ENCODE measurements around the gene FLT3.
A peak's percentile ranks its signal among the peaks of the same experiment; 100 is the strongest.

Gene FLT3

GRCh38 chr13:28002886-28003698 lies 97.3 kb downstream of the FLT3 start:
- Histone ChIP-seq H3K27me3 (ENCODE audit: insufficient read depth, low read depth, severe bottlenecking) (peaks cover 40% of the 10 kb centered on the region), H3K4me3 (ENCODE audit: low read depth, low read length) (no peak overlapping the region), H3K27ac (no peak overlapping the region), H3K36me3 (no peaks in the 10 kb centered on the region), H3K9me3 (ENCODE audit: severe bottlenecking) (no peaks in the 10 kb centered on the region)
- no peak for DNase-seq
- TF ChIP-seq CTCF (IDR thresholded peaks at IDR 0.05; ENCODE audit: low read depth, low read length): no peak

GRCh38 chr13:28001837-28002473 lies 98.4 kb downstream of the FLT3 start:
- peaks cover 38% of the 10 kb centered on the region for H3K27me3 ChIP-seq (ENCODE audit: insufficient read depth, low read depth, severe bottlenecking)
- H3K36me3 ChIP-seq: no peaks in the 10 kb centered on the region
- no peak for TF ChIP-seq CTCF (IDR thresholded peaks at IDR 0.05; ENCODE audit: low read depth, low read length)
- peak; percentile 28 for DNase-seq
- no peak overlapping the region for H3K4me3 ChIP-seq (ENCODE audit: low read depth, low read length)
- no peaks in the 10 kb centered on the region for H3K9me3 ChIP-seq (ENCODE audit: severe bottlenecking)
- no peak overlapping the region for H3K27ac ChIP-seq

GRCh38 chr13:28001049-28001448 lies 99.3 kb downstream of the FLT3 start:
- Histone ChIP-seq H3K4me3 (ENCODE audit: low read depth, low read length) (no peak overlapping the region), H3K36me3 (no peaks in the 10 kb centered on the region), H3K27ac (no peak overlapping the region), H3K9me3 (ENCODE audit: severe bottlenecking) (no peaks in the 10 kb centered on the region), H3K27me3 (ENCODE audit: insufficient read depth, low read depth, severe bottlenecking) (peaks cover 43% of the 10 kb centered on the region)
- no peak for TF ChIP-seq CTCF (IDR thresholded peaks at IDR 0.05; ENCODE audit: low read depth, low read length)
- DNase-seq: no peak

GRCh38 chr13:28000567-28000966 lies 99.8 kb downstream of the FLT3 start:
- no peak for DNase-seq
- no peak for TF ChIP-seq CTCF (IDR thresholded peaks at IDR 0.05; ENCODE audit: low read depth, low read length)
- Histone ChIP-seq H3K27me3 (ENCODE audit: insufficient read depth, low read depth, severe bottlenecking) (peaks cover 44% of the 10 kb centered on the region), H3K9me3 (ENCODE audit: severe bottlenecking) (no peaks in the 10 kb centered on the region), H3K36me3 (no peaks in the 10 kb centered on the region), H3K27ac (no peak overlapping the region), H3K4me3 (ENCODE audit: low read depth, low read length) (no peak overlapping the region)

GRCh38 chr13:27997904-27998522 lies 102.4 kb downstream of the FLT3 start:
- Histone ChIP-seq H3K27ac (no peak overlapping the region), H3K36me3 (no peaks in the 10 kb centered on the region), H3K9me3 (ENCODE audit: severe bottlenecking) (peaks cover 3% of the 10 kb centered on the region), H3K27me3 (ENCODE audit: insufficient read depth, low read depth, severe bottlenecking) (peaks cover 62% of the 10 kb centered on the region), H3K4me3 (ENCODE audit: low read depth, low read length) (no peak overlapping the region)
- peak; percentile 80 for TF ChIP-seq CTCF (IDR thresholded peaks at IDR 0.05; ENCODE audit: low read depth, low read length)
- DNase-seq: peak; percentile 72

All from WERI-Rb-1 (cell line).